HG03460 (cell line): ENCODE data around the gene PSMB2.

Experiments used
- ATAC-seq: cut with Tn5 transposase; IDR thresholded peaks from one replicate; pipeline ENCODE4 v1.9.1; 2021; ENCODE audit not compliant: unreplicated experiment

Gene PSMB2

DNA sequence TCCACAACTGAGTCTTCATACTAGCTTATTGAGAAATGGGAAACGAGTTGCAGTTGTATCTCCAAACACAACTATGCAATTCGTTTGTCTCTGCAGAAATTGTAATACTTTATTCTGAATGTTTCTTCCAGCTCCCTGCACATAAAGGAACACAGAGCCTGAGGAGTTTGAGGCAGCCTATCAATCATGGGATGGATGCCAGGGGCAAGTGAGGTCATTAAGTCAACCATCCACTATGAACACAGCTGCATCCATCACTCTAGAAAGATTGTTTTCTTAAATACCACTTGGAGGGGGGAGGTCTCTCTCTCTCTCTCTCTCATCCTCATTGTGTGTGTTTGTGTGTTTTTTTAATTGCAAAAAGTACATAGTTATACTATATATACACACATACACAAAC, 2.9 kb upstream of the PSMB2 start:
- ATAC-seq, result no peak

DNA sequence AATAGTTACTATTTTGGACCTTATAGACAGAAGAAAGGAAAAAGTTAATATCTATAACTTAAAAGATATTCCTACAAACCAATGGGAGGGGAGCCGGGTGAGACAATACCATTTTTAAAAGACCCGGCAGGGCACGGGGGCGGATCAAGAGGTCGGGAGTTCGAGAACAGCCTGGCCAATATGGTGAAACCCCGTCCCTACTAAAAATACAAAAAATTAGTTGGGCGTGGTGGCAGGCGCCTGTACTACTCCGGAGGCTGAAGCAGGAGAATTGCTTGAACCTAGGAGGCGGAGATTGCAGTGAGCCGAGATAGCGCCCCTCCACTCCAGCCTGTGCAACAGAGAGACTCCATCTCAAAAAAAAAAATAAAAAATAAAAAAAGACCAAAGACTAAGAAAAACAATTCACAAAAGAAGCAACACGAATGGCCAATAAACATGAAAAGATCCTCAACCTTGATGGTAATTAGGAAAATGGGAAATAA, 1.2 kb upstream of the PSMB2 start:
- ATAC-seq, result no peak

DNA sequence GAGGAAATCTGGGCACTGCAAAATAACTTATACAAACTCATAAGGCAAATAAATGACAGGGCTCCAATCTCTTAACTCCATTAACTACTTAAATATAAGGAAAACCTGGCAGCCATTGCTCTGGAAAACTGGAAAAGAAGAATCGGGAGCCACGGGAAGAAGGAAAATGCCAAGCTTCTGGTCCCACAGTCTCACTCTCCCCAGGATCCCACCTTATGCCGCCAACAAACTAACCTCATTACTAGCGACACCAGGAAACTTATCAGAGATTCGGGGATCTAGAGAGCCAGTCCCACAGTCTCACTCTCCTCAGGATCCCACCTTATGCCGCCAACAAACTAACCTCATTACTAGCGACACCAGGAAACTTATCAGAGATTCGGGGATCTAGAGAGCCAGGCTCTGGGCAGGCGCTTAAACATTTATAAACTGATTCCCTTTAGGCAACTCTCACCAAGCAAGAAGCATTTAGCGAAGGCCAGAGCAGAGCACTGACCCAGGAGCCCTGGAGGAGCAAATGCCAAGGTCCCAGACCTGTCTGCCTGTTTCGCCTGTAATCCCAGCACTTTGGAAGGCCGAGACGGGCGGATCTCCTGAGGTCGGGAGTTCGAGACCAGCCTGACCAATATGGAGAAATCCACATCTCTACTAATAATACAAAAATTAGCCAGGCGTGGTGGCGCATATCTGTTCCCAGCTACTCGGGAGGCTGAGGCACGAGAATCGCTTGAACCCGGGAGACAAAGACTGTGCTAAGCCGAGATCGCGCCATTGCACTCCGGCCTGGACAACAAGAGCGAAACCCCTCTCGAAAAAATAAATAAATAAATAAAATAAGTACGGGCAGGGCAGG, 720 bp downstream of the PSMB2 start:
- ATAC-seq, result no peak

DNA sequence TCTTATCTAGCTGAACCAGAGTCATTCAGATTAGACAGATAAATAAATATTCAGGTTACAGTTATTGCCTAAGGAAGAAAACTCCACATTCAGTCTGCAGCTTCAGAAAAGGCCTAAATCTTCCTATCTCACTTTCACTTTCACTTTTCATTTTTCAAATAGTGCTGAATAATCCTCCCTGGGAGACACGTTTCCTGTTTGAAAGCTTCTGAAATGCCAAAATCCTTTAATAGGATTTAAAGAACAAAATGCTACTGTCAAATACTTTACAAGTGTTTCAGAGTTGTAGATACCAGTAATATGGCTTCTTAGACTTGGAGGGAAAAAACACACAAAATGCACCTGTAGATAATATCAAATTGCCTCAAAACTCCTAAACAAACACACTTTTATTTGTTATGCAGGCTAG, 3.9 kb downstream of the PSMB2 start:
- no peak for ATAC-seq

DNA sequence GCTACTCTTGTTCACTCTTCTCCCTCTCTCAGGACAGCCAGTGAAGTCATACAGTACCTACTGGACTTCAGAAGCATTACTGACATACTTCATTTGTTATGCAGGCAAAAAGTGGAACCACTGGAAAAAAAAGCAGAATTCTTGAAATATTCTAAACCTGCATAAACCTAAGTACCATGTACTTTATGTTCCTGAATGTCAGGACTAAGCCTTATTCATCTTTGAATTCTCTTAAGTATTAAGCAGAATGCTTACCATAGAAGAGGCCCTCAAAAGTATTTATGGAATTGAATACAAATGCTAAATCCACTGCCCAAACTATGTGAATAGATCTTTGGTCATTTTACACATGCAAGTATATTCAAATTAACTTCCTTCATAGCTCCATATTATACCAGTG, 7.8 kb downstream of the PSMB2 start:
- ATAC-seq, result no peak

DNA sequence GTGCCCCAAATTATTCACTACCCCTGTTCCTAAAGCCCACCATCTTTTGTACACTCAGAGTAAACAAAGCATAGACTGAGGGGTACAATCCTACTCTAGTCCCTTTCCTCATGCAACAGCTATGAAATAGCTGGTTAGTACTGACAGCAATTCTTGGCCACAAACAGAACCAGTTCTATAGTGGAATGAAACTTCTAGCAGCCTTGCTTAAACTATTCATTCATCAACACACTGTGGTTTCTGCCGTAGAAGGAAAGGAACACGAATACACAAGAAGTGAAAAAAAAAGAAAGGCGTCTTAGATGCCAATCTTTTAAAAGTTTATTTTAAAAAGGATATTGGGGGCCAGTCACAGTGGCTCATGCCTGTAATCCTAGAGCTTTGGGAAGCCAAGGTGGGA, 9.9 kb downstream of the PSMB2 start:
- no peak for ATAC-seq

DNA sequence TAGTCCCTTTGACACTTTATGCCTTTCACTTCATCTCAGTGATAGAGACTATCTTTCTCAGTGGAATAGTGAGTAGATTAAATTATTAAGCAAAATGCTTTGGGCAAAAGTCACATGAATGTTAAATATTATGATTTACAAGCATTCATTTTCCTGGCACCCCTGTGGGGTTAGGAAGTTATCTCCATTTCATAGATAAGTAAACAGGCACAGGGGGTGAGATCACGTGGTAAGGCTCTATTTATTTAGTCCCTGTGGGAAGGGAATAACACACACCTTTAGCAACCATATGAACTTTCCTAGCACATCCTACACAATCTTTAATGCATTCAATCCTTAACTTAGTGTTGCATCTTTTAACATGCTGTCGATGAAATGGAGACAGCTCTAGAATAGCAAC, 12.3 kb downstream of the PSMB2 start:
- ATAC-seq, result no peak

DNA sequence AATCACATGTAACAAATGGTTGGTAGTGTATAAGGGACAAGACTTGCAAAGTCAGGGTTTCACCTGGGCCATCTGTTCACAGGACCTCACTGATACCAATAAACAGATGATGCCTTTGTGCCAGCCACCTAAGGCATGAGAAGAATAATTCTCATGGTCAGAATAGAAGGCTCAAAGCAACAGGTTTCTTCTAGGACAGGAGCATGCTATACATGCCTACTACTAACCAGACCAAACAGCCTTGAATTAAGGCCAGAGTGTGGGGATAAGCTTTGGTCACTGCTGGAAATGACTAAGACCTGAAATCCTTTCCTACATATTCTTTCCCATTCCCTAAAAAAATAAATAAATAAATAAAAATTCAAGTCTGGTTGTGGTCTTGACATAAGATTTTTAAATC, 17.5 kb downstream of the PSMB2 start:
- no peak for ATAC-seq

DNA sequence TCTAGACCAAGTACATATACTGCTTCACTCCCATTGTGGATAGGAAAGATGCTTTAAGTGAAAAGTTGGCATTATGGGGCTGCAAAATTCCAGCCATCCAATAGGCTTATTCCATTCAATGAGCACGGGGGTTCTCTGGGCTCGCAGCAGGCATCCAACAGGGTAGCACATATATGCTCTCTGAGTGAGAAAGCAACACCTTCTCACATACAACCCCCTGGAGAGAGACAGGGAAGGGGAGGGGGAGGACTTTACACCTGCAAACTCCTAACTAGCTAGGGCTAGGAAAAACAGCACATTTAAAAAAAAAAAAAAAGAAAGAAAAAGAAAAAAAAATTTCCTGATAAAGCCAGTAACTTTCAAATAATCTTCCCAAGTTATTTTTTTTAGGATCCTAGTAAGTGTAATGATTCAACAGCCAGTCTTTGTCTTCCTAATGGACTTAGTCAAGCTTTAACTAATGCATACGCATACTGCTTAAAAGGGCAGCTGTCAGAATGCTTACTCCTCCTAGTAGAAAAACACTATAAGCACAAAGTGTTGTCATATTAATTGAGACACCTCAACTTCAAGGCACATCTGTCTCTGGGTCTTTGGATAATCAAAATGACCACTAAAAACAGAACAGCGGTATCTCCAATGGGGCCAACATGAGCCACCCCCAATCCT, 18.7 kb downstream of the PSMB2 start:
- ATAC-seq, result no peak

DNA sequence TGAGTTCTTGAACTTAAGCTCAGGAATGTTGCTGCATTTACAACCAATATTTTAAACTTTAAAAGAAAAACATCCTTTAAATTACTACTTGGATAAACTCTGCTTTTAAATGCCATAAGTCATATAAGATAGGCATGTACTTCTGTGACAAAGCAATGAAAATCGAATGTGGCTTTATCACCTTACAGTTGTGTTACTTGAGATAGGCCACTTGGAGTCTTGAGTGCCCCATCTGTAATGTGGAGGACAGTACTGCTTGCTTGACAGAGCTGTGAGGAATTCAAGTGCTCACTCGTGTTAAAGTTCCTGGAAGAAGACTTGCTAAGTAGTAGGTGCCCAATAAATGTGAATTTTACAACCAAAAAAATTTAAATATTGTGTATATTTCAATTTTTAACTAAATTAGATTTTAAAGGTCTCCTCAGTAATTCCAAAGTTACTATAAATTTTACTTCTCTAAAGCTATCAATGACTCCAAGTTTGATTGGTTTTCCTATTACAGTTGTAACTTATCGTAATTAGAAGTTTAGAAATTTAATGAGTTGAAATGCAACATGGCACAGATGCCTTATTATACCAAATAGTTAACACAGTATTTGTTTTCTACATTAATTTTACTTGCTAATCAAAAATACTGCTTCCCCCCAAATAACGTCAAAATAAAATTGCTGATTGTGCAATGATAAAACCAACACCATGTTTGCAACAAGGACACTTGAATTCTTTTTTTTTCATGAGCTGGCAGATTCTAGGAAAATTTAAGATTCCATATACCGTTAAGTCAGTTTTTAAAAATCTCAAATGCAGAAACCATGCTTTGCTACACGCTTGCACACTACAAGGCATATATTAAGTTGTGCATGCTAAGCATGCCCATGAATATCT, 21.8 kb downstream of the PSMB2 start:
- no peak for ATAC-seq

DNA sequence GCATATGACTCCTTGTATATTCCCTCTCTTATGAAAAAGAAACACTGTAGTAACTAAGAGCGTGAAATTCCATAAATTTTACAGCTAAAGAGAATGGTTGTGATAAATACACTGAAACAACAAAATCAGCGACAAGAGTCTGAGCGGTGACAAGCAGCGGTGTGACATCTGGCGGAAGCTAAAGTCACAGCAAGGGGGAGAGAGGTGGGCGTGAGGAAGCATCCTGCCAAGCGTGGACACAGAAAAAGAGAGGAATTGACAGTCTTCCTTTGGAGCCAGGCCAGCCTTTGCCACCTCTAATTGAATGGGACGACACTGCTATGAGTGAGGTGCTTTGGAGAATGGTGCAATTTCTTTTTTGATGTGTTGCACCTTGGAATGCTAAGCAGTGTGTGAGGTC, 25.9 kb downstream of the PSMB2 start:
- ATAC-seq, result no peak

DNA sequence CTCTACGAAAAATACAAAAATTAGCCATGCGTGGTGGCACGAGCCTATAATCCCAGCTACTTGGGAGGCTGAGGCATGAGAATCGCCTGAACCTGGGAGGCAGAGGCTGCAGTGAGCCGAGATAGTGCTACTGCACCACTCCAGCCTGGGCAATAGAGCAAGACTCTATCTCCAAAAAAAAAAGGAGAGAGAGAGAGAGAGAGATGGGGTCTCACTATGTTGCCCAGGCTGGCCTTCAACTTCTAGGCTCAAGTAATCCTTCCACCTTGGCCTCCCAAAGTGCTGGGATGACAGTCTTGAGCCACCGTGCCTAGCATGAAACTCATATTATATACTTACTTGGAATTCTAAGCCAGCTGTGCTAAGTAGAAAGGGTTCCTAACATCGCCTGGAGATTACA, 29.7 kb downstream of the PSMB2 start:
- no peak for ATAC-seq

DNA sequence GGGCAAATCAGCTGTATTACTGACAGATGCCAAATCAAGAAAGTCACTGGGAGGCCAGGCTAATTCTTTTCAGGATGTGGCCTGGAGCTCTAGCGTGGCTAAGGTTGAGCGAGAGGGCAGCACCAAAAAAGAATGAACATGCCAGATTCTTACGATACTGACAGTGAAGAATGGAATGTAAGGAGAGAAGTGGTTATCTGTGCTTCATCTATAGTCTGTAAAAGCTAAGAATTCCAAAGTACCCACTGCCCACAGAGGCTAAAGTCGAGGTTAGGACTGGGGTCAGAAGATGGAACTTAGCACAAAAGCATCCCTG, 35.5 kb downstream of the PSMB2 start:
- ATAC-seq, result no peak

DNA sequence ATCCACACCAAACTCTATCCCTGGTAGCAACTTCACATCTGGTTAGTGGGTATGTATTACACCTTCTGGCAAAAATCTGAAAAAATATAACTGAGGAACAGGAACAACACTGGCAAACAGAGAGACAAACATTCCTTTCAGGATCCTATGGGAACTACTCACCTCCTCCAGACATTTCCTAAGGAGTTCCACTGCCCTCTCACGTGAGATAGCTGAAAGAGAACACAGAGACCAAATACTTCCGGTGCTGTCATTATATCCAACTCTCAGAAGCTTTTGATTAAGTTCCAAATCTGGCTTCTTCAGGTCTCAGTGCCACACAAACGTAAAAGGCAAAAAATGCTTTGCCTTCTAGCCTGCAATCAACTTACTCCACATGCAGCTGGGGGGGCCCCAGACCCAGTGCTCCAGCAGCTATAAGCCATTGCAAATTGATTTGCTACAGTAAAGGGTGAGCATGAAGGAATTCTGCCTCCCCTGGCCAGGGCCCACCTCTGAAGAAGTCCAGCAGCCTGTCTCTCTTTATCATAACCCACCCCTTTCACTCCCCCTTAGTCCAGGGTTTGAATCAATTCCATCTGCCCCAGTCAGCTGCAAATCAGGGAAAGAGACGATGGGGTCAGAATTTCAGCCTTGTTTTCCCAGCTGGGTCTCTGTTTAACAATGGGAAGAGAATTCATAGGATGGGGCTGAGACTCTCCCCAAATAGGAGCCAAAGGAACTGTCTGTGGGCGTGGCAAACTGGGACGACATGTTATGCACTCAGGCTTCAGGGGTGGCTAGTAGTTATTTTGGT, 36.1 kb downstream of the PSMB2 start:
- no peak for ATAC-seq

DNA sequence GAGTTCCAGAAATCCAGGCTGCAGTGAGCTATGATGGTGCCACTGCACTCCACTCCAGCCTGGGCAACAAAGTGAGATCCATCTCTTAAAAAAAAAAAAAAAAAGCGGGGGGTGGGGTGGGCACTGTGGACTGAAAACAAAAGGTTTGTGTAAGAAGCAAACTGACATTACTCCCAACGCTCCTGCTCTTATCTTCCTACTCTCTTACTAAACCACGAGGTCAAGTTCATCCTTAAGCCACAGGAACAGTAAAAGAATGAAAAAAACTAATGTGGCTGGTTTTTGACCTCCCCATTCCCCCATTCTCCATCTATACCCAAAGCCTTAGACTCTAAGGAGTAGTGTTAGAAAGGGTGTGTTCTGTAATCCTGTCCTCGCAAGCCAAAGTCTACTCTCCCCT, 37.4 kb downstream of the PSMB2 start:
- ATAC-seq, result no peak

DNA sequence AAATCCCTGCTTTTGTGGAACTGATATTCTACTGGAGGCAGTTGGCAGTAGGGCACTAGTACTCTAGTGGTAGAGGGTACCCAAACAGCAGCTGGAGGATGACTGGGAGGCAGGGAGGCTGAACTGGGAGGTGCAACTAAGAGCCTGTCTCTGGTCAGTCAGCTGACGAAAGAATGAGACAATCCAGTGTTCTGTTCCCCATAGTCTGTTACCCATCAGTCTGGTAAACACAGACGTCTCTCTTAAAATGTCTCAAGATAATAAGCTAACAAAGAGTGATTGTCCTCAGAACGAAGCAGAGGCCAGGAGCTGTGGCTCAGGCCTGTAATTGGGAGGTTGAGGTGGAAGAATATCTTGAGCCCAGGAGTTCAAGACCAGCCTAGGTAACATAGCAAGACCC, 37.9 kb downstream of the PSMB2 start:
- ATAC-seq, result no peak

DNA sequence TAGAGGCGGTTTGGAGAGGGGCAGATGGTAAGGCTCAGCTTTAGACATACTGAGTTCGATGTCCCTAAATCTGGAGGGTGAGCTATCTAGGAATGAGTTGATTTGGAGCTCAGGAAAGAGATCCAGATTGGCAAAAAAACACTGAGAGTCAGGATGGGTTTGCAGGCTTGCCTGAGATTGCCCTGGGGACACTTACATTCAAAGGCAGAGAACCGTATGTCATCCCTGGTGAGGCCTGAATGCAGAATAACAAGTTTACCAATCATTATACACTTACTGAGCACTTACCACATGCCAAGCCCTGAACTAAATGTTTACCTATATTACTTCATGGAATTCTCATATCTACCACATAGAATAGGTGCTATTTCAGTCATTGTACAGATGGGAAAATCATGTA, 40.7 kb downstream of the PSMB2 start:
- no peak for ATAC-seq

DNA sequence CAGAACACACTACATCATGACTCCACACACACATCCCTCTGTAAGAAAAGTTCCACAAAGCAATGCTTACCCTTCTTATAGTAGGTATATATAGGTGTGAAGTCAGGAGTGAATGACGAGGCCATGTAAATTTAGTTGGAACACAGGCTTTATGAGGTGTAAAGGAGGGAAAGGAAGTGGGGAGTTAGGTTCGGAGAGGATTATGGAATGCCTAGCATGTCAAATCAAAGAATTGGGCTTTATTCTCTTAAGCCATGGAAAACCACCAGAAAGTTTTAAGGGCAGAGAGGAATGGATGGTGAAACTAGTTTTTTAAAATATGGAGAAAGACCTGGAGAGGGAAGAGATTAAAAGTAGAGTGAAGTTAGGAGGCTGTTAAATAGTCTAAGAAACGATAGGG, 41.9 kb downstream of the PSMB2 start:
- ATAC-seq, result no peak

DNA sequence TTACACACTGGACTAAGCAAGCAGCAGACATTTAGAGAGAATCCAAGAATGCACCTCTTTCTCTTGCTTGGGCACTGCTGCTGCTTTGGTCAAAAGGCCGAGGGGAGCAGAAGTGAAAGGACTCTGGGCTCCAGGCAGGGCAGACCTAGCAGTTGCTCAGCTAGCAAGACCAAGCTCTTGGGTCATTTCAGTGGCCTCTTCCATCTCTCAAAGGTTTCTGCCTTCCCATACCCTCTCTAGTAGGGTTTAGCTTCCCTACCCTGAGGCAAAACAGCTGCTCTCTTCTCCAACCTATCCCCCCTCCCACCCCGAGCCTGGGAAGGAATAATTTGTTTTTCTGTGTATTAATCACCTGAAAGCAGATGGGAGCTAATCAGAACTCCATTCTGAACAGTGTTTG, 42.4 kb downstream of the PSMB2 start:
- ATAC-seq, result no peak

DNA sequence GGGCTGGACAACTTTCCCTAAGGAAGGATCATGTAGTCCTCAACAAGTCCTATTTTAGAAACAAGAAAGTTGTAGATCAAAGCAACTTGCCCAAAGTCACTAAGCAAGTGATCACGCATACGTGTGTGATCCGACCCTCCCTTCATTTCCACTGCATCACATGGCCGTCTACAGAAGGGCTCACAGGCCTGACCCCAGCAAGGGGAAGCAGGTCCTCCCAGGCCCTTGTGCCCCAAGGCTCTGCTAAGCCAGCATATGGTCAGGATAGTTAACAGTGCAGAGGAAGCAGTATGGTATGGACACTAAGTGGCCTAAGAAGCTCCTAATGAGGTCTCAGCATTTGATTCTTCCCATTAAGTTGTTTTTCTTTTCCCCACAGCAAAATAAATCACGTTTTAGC, 43.5 kb downstream of the PSMB2 start:
- ATAC-seq, result no peak

DNA sequence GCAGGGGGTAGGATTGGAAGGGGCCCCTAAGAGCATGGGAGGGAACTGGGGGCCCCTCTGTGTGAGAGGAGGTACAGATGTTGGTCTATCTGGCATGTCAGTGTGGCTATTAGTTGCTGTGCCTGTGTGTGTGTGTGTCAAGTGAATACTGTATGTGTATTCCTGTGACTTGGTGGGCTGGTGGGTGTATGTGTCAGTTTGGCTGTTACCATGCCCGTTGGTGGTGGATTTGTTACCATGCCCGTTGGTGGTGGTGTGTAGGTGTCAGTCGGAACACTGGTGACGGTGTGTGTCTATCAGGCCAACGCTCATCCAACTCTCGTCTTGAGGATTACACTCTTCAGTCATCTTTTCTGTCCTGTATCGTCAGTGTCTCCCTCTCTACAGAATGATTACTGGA, 45.6 kb downstream of the PSMB2 start:
- no peak for ATAC-seq
